Neural progenitor cell (in vitro differentiated cells): ENCODE data around the gene PSTPIP1. TPM values are rescaled to one million over a fixed set of nuclear protein-coding genes. Genes with fewer than 3 reads are reported as not detected.

Source experiments
- DNase-seq: peaks from one replicate; pipeline ENCODE4 v3.0.0-alpha.2; 2016; ENCODE audit warnings: low spot score
- H2AFZ ChIP-seq: fragments of 200-600 bp; sonication (generic); replicated peaks from 2 replicates; pipeline ENCODE4 v1.6.1; 2016; ENCODE audit warnings: antibody characterized with exemption
- H3F3A ChIP-seq: fragments of 200-600 bp; sonication (generic); 2 replicates; pipeline ENCODE4 v1.6.1; 2016; ENCODE audit warnings: antibody characterized with exemption, low read depth
- H3K27ac ChIP-seq: fragments of 200-600 bp; sonication (generic); 2 replicates; pipeline ENCODE4 v1.5.1; 2016; ENCODE audit warnings: mild to moderate bottlenecking
- H3K27me3 ChIP-seq: fragments of 200-600 bp; sonication (generic); 2 replicates; pipeline ENCODE4 v1.6.1; 2016; ENCODE audit warnings: mild to moderate bottlenecking, moderate library complexity
- H3K36me3 ChIP-seq: fragments of 200-600 bp; sonication (generic); 2 replicates; pipeline ENCODE4 v1.5.1; 2016
- H3K4me1 ChIP-seq: fragments of 200-600 bp; sonication (generic); 2 replicates; pipeline ENCODE4 v1.6.1; 2016; ENCODE audit warnings: mixed run types
- H3K4me2 ChIP-seq: fragments of 200-600 bp; sonication (generic); 2 replicates; pipeline ENCODE4 v1.6.1; 2016
- H3K4me3 ChIP-seq: fragments of 200-600 bp; sonication (generic); 2 replicates; pipeline ENCODE4 v1.5.1; 2016
- H3K79me2 ChIP-seq: fragments of 200-600 bp; sonication (generic); 2 replicates; pipeline ENCODE4 v1.6.1; 2016; ENCODE audit warnings: low read depth
- H3K9ac ChIP-seq: fragments of 200-600 bp; sonication (generic); 2 replicates; pipeline ENCODE4 v1.6.1; 2016
- H3K9me3 ChIP-seq: fragments of 200-600 bp; sonication (generic); 2 replicates; pipeline ENCODE4 v1.5.1; 2016; ENCODE audit warnings: low read depth
- H4K20me1 ChIP-seq: fragments of 200-600 bp; sonication (generic); 2 replicates; pipeline ENCODE4 v1.6.1; 2016; ENCODE audit warnings: low read depth
- H3K27ac Mint-ChIP-seq: 3 replicates; pipeline ENCODE4 v1.8.0; 2021; ENCODE audit warnings: mixed read lengths
- H3K27me3 Mint-ChIP-seq: 2 replicates; pipeline ENCODE4 v1.8.0; 2022; ENCODE audit warnings: low read depth, mild to moderate bottlenecking, inconsistent platforms, moderate library complexity, mixed read lengths; ENCODE audit not compliant: insufficient read depth
- H3K36me3 Mint-ChIP-seq: 3 replicates; pipeline ENCODE4 v1.8.0; 2021; ENCODE audit warnings: mixed read lengths
- H3K4me1 Mint-ChIP-seq: 3 replicates; pipeline ENCODE4 v1.8.0; 2021; ENCODE audit warnings: mixed read lengths
- H3K4me3 Mint-ChIP-seq: 3 replicates; pipeline ENCODE4 v1.8.0; 2021; ENCODE audit warnings: mild to moderate bottlenecking, moderate library complexity, mixed read lengths
- H3K9me3 Mint-ChIP-seq: 3 replicates; pipeline ENCODE4 v1.8.0; 2020; ENCODE audit warnings: mixed read lengths
- CTCF ChIP-seq: fragments of 200-600 bp; sonication (generic); IDR thresholded peaks from 2 replicates; pipeline ENCODE4 v1.5.1; 2017; ENCODE audit warnings: antibody characterized with exemption, mild to moderate bottlenecking
- EZH2 ChIP-seq: fragments of 200-600 bp; sonication (generic); IDR thresholded peaks from 2 replicates; pipeline ENCODE4 v1.6.1; 2017; ENCODE audit warnings: antibody characterized with exemption, mild to moderate bottlenecking, moderate library complexity
- EZH2phosphoT487 ChIP-seq: fragments of 200-600 bp; sonication (generic); IDR thresholded peaks from 2 replicates; pipeline ENCODE4 v1.6.1; 2017; ENCODE audit warnings: antibody characterized with exemption
- total RNA-seq: library from RNA; depleted of rRNA; stranded (reverse); fragments of >200 nt; gene quantifications from 2 replicates; pipeline ENCODE4 v1.2.3, GENCODE V29; 2015; ENCODE audit warnings: low replicate concordance

PSTPIP1 gene
- total RNA-seq, 1 donor from 2014 or later, result 0.19 TPM

DNA sequence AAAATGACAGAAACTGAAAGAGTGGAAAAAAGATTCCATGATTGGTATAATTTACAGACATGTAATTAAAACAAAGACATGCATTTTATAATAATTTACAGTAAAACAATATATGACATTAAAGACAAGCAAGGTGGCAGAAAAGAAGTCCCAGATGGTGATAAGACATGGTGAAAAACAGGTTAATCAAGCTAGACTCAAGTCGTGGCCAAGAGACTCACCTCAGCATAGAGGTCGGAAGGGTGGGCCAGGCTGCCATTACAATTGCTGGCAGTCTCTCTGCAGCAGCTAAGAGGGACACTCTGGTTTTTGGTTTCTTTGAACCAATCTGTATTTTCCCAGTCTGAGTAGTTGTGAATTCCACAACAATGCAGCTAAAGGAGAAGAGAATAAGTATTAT, 57.6 kb downstream of the PSTPIP1 start:
- Histone ChIP-seq H3K9me3 (no peaks in the 10 kb centered on the region), H3K9ac (no peak overlapping the region), H3K4me1 (no peaks in the 10 kb centered on the region), H3K36me3 (peaks cover 18% of the 10 kb centered on the region), H3K27ac (no peak overlapping the region), H2AFZ (no peak overlapping the region), H4K20me1 (peaks cover 50% of the 10 kb centered on the region), H3F3A (no peaks in the 10 kb centered on the region), H3K4me3 (no peak overlapping the region), H3K27me3 (no peaks in the 10 kb centered on the region), H3K79me2 (peaks cover 41% of the 10 kb centered on the region), H3K4me2 (no peak overlapping the region)
- Mint-ChIP-seq H3K4me3 (no peak overlapping the region), H3K27ac (no peak overlapping the region), H3K9me3 (no peaks in the 10 kb centered on the region), H3K4me1 (no peaks in the 10 kb centered on the region), H3K27me3 (no peaks in the 10 kb centered on the region), H3K36me3 (peaks cover 19% of the 10 kb centered on the region)
- no peak for DNase-seq
- TF ChIP-seq EZH2 (no peak), EZH2phosphoT487 (no peak), CTCF (no peak)

DNA sequence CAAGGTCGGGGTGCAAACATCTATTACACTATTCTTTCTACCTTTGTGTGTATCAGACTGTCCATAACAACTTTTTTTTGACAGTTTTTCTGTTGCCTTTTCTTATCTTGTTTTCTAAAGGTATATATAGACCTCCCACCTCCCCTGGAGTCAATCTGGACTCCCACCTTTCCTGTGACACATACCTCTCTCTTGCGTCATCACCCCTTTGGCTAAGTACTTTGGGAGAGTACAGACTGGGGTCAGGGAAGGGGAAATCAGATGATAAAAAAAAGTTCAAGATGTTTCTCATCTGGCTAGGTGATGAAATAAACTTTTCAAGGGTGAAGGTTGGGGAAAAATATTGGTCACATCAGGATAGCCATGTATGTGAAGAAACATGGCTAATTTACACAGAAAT, 58.8 kb downstream of the PSTPIP1 start:
- peaks cover 10% of the 10 kb centered on the region for H3K36me3 ChIP-seq
- H3K9ac ChIP-seq, result no peak overlapping the region
- no peak for TF ChIP-seq EZH2phosphoT487
- no peak for DNase-seq
- H3K4me2 ChIP-seq, result no peak overlapping the region
- H3K79me2 ChIP-seq, result peaks cover 52% of the 10 kb centered on the region
- no peak overlapping the region for H3K4me3 ChIP-seq
- no peak overlapping the region for H3K27ac Mint-ChIP-seq
- peaks cover 3% of the 10 kb centered on the region for H3K4me1 Mint-ChIP-seq
- no peak overlapping the region for H3K4me3 Mint-ChIP-seq
- no peak overlapping the region for H2AFZ ChIP-seq
- H3K9me3 ChIP-seq, result no peaks in the 10 kb centered on the region
- H4K20me1 ChIP-seq, result peaks cover 62% of the 10 kb centered on the region
- H3K27me3 Mint-ChIP-seq, result no peaks in the 10 kb centered on the region
- peaks cover 19% of the 10 kb centered on the region for H3K36me3 Mint-ChIP-seq
- no peaks in the 10 kb centered on the region for H3F3A ChIP-seq
- H3K27me3 ChIP-seq, result no peaks in the 10 kb centered on the region
- no peaks in the 10 kb centered on the region for H3K9me3 Mint-ChIP-seq
- no peak overlapping the region for H3K27ac ChIP-seq
- no peaks in the 10 kb centered on the region for H3K4me1 ChIP-seq

DNA sequence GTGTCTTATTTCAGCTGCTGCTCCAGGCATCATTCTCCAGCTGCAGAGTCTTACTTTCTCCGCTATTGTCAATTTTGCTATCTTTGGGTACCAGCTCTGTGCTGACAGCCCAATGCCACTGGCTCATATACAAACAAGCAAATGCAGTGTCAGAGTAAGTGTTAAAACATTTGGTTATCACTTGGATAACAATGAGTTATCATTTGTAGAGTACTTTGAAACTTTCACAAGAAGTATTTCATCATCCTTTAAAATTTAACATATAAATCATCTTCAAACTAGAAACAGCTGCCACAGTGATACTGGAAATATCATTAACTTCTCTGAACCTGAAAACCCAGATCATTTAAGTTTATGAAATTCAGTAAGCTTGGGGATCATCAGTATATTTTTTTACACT, 62.1 kb downstream of the PSTPIP1 start:
- peaks cover 89% of the 10 kb centered on the region for H4K20me1 ChIP-seq
- H3K9ac ChIP-seq, result no peak overlapping the region
- no peak for TF ChIP-seq EZH2phosphoT487
- TF ChIP-seq EZH2, result no peak
- TF ChIP-seq CTCF, result no peak
- no peak for DNase-seq
- Mint-ChIP-seq H3K27me3 (no peaks in the 10 kb centered on the region), H3K36me3 (peaks cover 13% of the 10 kb centered on the region), H3K4me3 (no peak overlapping the region), H3K9me3 (no peaks in the 10 kb centered on the region), H3K27ac (no peak overlapping the region), H3K4me1 (peaks cover 21% of the 10 kb centered on the region)
- no peak overlapping the region for H2AFZ ChIP-seq
- H3K36me3 ChIP-seq, result peaks cover 5% of the 10 kb centered on the region
- H3K4me3 ChIP-seq, result no peak overlapping the region
- H3K9me3 ChIP-seq, result no peaks in the 10 kb centered on the region
- H3K4me1 ChIP-seq, result peaks cover 21% of the 10 kb centered on the region
- no peaks in the 10 kb centered on the region for H3K27me3 ChIP-seq
- no peaks in the 10 kb centered on the region for H3F3A ChIP-seq
- no peak overlapping the region for H3K27ac ChIP-seq
- H3K4me2 ChIP-seq, result no peak overlapping the region
- peaks cover 86% of the 10 kb centered on the region for H3K79me2 ChIP-seq

GRCh38 chr15:77057685-77058084, 62.8 kb downstream of the PSTPIP1 start:
- no peak overlapping the region for H2AFZ ChIP-seq
- no peak overlapping the region for H3K4me3 ChIP-seq
- H4K20me1 ChIP-seq, result peaks cover 91% of the 10 kb centered on the region
- Mint-ChIP-seq H3K27ac (no peak overlapping the region), H3K4me1 (peaks cover 24% of the 10 kb centered on the region), H3K9me3 (no peaks in the 10 kb centered on the region), H3K4me3 (no peak overlapping the region), H3K27me3 (no peaks in the 10 kb centered on the region), H3K36me3 (peaks cover 7% of the 10 kb centered on the region)
- H3K9me3 ChIP-seq, result no peaks in the 10 kb centered on the region
- TF ChIP-seq EZH2phosphoT487 (no peak), EZH2 (no peak), CTCF (no peak)
- no peak for DNase-seq
- H3K27ac ChIP-seq, result no peak overlapping the region
- no peaks in the 10 kb centered on the region for H3F3A ChIP-seq
- peaks cover 23% of the 10 kb centered on the region for H3K4me1 ChIP-seq
- peaks cover 5% of the 10 kb centered on the region for H3K36me3 ChIP-seq
- no peaks in the 10 kb centered on the region for H3K27me3 ChIP-seq
- H3K4me2 ChIP-seq, result no peak overlapping the region
- H3K79me2 ChIP-seq, result peaks cover 92% of the 10 kb centered on the region
- no peak overlapping the region for H3K9ac ChIP-seq
